ENCODE results near the gene PLA2R1.
A peak's percentile ranks its signal among the peaks of the same experiment; 100 is the strongest.

The PLA2R1 gene

GRCh38 chr2:160062292-160063005 is at the start of gene PLA2R1:
TSS of gene PLA2R1 (minus strand) at chr2:160062615. CDS start at chr2:160062403, 212 bp downstream.
- no peak for DNase-seq (ENCODE audit: low read depth)

GRCh38 chr2:160110674-160111239 is 48.3 kb upstream of the PLA2R1 start:
- no peak for DNase-seq (ENCODE audit: low read depth)

GRCh38 chr2:160109939-160110673 is 47.7 kb upstream of the PLA2R1 start:
- peak; percentile 12 for DNase-seq (ENCODE audit: low read depth)

GRCh38 chr2:160109243-160109642 is 46.8 kb upstream of the PLA2R1 start:
- DNase-seq (ENCODE audit: low read depth), result no peak

- DNase-seq (ENCODE audit: low read depth), result no peak
Observed at GRCh38 chr2:160108646-160109045, 46.2 kb upstream of the PLA2R1 start.

- DNase-seq (ENCODE audit: low read depth), result no peak
Observed at GRCh38 chr2:160105366-160105765, 43.0 kb upstream of the PLA2R1 start.

- no peak for DNase-seq (ENCODE audit: low read depth)
Observed at GRCh38 chr2:160104115-160104514, 41.7 kb upstream of the PLA2R1 start.

GRCh38 chr2:160097326-160097725 is 34.9 kb upstream of the PLA2R1 start:
- DNase-seq (ENCODE audit: low read depth), result no peak

- no peak for DNase-seq (ENCODE audit: low read depth)
Observed at GRCh38 chr2:160096409-160096808, 34.0 kb upstream of the PLA2R1 start.

DNA sequence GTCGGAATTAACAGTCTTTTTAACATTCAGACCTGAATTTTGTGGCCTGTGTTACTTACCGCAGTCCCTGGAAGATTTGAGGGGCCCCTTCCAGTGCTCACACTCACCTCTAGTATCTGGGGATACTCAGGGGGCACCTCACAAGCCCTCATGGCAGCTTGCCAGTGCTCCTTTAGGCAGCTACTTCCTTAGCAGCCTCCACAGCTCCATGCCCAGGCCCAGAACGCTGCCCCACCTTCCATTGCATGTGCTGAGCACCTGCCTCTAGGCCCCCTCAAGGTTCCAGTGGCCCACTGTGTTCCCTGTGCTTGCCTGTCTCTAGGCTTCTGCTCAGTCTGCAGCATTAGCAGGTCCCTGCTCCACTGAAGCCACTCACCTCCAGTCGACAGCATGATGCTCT is 30.0 kb upstream of the PLA2R1 start:
- DNase-seq (ENCODE audit: low read depth), result no peak

- no peak for DNase-seq (ENCODE audit: low read depth)
Observed at GRCh38 chr2:160091381-160091780, 29.0 kb upstream of the PLA2R1 start.

DNA sequence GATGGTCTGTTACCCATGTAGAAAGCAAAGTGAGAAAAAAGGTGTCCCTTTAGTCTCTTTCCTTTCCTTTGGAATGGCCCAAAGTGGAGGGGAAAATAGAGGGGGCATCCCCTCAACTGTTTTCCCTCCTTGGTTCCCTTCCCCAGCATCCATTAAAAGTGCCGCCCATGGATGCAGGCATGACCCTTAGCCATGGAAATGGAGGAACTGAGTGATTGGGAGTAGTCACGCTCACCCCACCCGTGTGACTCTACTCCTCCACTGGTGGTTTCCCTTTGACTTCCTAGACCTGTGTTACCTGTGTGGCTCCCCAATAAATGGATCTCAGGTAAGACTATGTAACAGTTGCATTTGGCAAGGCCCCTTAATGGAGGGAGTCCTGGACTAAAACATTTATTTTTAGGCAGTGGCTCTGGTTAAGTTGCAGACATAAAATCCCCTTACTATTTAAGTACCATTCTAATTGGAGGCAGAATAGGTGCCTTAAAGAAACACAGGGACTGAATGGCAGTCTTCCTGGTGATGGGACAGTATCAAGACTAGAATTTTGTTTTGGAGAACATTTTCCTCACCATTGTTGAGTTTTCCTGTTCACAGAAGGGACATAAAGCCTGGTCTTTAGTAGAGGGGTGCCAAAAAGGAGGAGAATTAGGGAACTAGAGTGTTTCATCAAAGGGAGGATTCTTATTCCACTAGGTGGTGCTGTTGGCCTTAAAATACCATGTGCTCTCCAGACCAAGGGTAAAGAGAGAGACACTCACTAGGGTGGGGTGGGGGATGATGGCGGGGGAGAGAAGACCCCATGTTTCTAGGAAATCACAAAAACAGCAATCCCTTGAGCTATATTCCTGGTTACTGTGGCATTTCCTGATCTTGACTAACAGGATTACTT is 25.7 kb upstream of the PLA2R1 start:
- no peak for DNase-seq (ENCODE audit: low read depth)

DNA sequence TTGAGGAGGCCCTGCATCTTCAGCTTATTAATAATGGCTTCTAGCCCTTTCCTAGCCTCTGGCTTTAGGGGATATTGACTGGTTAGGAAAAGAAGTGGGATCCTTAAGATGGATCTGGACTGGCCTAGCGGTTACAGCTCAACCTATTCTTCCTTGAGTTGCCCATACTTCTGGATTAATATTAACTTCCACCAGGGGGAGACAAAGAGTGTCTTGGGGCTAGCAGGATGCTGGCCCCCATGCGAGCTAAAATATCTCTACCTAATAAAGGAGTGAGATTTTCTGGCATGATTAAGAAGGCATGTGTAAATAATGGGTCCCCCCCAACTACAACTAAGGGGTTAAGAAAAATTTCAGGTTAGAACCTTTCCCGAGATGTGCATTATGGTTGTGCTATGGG is 23.2 kb upstream of the PLA2R1 start:
- DNase-seq (ENCODE audit: low read depth), result no peak

DNA sequence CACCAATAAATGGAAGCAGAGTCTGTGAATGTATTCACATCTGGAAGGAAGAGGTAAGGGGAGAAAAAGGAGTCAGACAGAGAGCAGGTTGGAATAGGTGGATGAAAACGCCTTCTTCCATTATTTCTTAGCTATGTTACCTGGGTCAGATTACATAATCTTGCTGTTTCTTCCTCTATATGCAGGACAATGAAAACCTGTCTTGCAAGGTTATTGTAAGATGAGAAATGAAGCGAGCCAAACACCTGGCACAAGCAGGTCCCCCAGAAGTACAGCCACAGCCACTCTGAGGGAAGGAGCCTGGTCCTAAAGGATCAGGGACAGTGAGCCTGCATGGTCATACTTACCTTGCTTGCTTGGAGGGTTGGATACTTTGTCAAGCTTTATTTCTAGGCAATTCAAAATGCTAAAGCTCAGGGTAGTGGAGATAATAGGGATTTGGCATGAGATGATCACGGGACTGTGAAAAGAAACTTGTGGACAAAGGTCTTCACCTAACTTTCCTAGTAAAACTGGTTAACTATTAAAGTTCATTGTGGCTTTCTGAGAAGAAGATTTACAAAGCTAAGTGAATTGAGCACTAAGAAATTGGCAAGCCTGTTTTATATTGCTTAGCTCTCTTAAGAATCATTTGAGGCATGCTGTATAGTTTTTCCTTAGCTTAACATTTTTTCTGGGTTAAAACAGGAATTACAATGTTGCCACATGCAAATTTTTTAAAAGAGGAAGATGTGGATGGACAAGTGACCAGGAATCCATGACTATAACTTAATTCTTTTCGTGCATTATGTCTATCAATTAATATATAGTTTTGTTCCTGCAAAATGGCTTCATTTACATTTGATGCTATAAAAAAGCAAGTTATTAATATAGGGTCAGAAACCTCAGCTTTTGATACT is 15.7 kb upstream of the PLA2R1 start:
- DNase-seq (ENCODE audit: low read depth), result no peak

- DNase-seq (ENCODE audit: low read depth), result no peak
Observed at GRCh38 chr2:160076914-160077313, 14.5 kb upstream of the PLA2R1 start.

DNA sequence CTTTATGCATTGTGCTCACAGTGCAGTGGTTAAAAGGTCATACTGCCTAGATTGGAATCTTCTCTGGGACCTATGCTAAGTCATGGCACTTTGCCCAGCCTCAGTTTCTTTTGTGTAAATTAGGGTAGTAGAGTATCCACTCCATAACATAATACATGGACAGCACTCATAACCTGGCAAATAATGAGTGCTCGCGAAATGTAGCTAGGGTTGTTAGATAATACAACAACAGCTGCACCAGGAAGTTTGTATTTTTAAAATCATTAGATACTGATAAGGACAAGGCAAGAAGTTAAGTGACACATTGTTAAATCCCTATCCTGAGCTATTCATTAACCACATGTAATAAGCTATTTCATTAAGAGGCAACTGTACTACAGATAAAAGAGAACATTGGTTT is 13.8 kb upstream of the PLA2R1 start:
- no peak for DNase-seq (ENCODE audit: low read depth)

DNA sequence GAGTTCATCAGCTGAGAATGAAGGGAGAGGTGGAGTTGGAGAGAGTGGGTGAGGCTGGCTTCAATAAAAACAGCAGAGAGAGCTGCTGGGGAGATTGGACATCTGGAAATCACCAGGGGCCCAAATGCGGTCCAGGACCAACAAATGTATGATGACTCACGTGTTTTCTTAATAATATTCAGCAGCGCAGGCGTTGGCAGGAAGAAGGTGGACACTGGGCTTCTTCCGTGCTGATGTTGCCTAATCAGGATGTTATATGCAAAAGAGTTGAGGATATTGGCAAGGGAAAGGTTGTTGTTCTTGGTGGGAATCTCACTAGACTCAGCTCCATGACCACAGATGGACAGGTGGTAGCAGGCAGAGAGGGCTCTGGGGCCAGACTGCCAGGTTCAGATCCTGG is 12.8 kb upstream of the PLA2R1 start:
- no peak for DNase-seq (ENCODE audit: low read depth)

DNA sequence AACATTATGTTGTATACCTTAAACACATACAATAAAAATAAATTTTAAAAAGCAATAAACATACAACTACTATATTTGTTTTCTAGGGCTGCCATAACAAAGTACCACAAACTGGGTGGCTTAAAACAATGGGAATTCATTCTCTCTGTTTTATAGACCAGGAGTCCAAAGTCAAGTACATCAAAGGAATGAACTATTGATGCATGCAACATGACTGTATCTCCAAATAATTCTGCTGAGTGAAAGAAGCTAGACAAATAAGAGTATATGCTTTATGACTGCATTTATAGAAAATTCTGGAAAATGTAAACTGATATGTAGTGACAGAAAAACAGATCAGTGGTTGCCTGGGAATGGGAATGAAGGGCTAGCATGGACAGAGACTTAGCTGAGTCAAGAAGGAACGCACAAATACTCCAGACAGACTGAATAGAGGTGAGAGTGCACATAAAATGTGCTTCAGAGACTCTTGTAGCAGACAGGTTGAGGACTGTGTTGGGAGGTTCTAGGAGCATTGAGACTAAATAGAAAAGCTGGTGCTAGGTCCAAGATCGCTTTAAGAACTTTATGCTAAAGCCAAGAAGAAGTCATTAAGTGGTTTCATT is 11.0 kb upstream of the PLA2R1 start:
- DNase-seq (ENCODE audit: low read depth), result no peak

DNA sequence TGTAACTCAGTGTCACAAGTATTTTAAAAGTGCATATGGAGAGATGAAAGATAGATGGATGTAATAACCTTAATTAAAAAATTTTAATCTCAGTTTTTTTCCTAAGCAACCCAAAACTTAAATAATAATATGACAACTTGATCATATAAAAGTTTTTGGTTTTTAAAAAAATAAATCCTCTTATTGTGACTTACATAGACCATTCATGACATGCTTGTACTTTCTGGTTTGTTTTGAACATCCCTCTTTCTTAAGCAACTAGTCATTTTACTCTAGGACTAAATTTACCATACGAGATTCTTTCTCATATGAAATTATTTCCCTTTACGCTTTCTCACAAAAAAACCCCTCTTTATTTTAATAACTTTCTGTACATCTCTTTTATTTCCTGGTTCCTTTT is 6.5 kb upstream of the PLA2R1 start:
- no peak for DNase-seq (ENCODE audit: low read depth)

GRCh38 chr2:160064916-160065315 is 2.5 kb upstream of the PLA2R1 start:
- no peak for DNase-seq (ENCODE audit: low read depth)

All from stimulated activated CD8-positive, alpha-beta memory T cell treated with anti-CD3 and anti-CD28 coated beads, Interleukin-7, amount 100 ng/mL, for 24 hours (primary cell).